ENCODE measurements around the gene CDC42EP1.
A peak's percentile ranks its signal among the peaks of the same experiment; 100 is the strongest.
"Not testable (repeated sequence)": the region's sequence is repeated elsewhere in the genome, so short reads cannot be mapped to it uniquely, and the experiment has no call there.

The CDC42EP1 gene

DNA sequence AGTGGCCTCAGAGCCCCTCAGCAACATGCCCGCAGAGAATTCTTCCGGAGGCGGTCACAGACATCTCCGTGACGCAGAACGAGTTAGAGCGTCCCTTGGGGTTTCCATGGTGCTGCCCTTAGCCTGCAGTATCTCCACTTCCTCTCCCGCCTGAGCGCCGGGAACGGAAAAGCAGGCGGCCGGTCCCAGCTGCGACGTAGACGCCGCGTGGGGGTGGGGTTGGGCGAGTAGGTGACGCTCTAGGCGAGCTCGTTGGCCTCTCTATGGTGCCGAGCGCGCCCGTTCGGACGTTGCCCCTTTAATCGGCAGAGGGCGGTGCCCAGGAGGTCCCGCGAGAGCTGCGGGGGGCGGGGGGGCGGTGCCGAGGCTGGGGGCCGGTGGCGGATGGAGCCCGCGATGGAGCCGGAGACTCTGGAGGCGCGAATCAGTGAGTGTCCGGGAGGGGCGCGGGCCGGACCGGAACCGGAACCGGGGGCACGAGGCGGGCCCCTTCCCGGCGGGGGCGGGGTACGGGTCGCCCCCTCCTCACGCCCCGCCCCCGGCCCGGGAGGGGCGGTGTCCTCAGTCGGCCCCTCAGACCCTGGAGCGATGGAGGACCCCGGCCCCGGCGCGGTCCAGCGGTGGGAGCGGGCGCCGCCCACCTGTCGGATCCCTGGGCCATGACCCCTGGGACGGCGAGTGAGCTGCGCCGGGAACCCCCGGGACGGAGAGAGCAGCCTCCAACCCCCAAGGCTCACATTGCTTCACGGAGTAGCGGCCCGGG, 48.4 kb downstream of the CDC42EP1 start, which contains the start of gene GGA1:
GGA1 (plus strand) TSS at position 358 of the 763 bp plus-strand sequence; CDS start at position 385, 27 bp downstream.
- Histone ChIP-seq H4K20me1 (ENCODE audit: insufficient read depth, low read length) (no peaks in the 10 kb centered on the region), H2AFZ (ENCODE audit: low read length) (peak within 1 kb of the TSS; percentile 90), H3K4me2 (ENCODE audit: low read depth, low read length) (peak within 1 kb of the TSS; percentile 99), H3K79me2 (ENCODE audit: low read length) (peaks cover 37% of the 10 kb centered on the region), H3K27ac (ENCODE audit: low read length) (peak within 1 kb of the TSS; percentile 94), H3F3A (ENCODE audit: insufficient read depth, low read length) (peaks cover 17% of the 10 kb centered on the region), H3K36me3 (replicated peaks; ENCODE audit: insufficient read depth, low read length) (no peaks in the 10 kb centered on the region), H3K9me2 (replicated peaks; ENCODE audit: insufficient read depth, low read length) (no peaks in the 10 kb centered on the region), H3K9me3 (replicated peaks; ENCODE audit: insufficient read depth, low read length) (no peaks in the 10 kb centered on the region), H3K9ac (ENCODE audit: low read length) (peak within 1 kb of the TSS; percentile 85), H3K4me1 (ENCODE audit: low read length) (peaks cover 7% of the 10 kb centered on the region; the same call in 1 of the 2 replicates), H3K4me3 (ENCODE audit: low read length) (peak within 1 kb of the TSS; percentile 98), H3K27me3 (replicated peaks; ENCODE audit: insufficient read depth, low read length) (peaks cover 12% of the 10 kb centered on the region)
- TF ChIP-seq EZH2 (optimal IDR thresholded peaks at IDR 0.05; ENCODE audit: low read depth, low read length) (no peak), CTCF (IDR thresholded peaks at IDR 0.05; ENCODE audit: low read length) (no peak), EZH2phosphoT487 (IDR thresholded peaks at IDR 0.05; ENCODE audit: low read length) (no peak)
- peak; percentile 96 for DNase-seq

DNA sequence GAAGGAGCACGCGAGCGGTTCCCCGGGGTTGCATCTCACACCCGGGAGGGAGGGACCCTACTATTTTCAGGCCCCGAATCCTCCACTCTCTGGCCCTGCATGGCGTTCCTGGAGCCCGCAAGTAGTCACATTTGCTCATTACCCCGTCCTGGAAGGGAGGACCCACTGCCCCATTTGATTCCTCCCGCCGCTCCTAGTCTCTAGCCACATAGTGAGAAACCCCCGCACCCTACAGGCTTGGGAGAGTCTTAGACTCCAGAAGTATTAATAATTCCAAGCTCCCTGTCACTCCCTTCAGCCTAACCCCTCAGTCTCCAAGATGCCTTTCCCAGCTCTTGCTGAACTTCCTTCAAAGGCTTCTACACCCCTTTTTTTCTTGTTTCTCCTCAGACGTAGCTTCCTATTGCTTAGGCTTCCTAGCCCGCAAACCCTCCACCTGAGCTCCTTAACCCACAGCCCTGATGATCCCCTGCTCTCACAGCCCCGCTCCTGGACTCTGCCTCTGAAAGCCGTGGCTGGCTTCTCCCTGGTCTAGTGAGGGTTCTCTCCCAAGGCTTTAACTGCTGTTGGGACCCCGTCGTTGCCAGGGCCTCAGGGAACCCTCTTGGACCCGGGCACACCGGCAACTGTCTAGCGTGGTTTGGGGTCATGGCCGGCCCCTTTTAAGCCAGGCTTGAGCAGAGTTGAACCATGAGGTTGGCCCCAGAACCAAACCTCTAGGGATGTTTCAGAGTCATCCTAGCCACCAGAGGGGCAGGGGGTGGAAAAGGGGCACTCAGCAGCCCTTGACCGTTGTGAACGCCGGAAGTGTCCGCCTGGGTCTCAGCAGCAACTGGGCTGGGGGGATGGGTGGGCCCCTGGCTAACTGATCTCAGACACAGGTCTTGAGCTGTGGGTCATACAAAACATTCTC, 49.2 kb downstream of the CDC42EP1 start:
- peaks cover 17% of the 10 kb centered on the region for H3F3A ChIP-seq (ENCODE audit: insufficient read depth, low read length)
- H3K79me2 ChIP-seq (ENCODE audit: low read length): peaks cover 37% of the 10 kb centered on the region
- H3K9me3 ChIP-seq (replicated peaks; ENCODE audit: insufficient read depth, low read length): no peaks in the 10 kb centered on the region
- peak overlapping the region; percentile 94; the same call in 1 of the 2 replicates for H3K27ac ChIP-seq (ENCODE audit: low read length)
- H2AFZ ChIP-seq (ENCODE audit: low read length): peak overlapping the region; percentile 69
- TF ChIP-seq EZH2phosphoT487 (IDR thresholded peaks at IDR 0.05; ENCODE audit: low read length) (no peak), EZH2 (optimal IDR thresholded peaks at IDR 0.05; ENCODE audit: low read depth, low read length) (no peak), CTCF (IDR thresholded peaks at IDR 0.05; ENCODE audit: low read length) (no peak)
- H4K20me1 ChIP-seq (ENCODE audit: insufficient read depth, low read length): no peaks in the 10 kb centered on the region
- peak overlapping the region; percentile 99 for H3K4me2 ChIP-seq (ENCODE audit: low read depth, low read length)
- DNase-seq: no peak
- H3K27me3 ChIP-seq (replicated peaks; ENCODE audit: insufficient read depth, low read length): 0 out of 2 replicates have a peak, but pooled peaks cover 8% of the 10 kb centered on the region
- H3K9me2 ChIP-seq (replicated peaks; ENCODE audit: insufficient read depth, low read length): no peaks in the 10 kb centered on the region
- H3K9ac ChIP-seq (ENCODE audit: low read length): peak overlapping the region; percentile 85
- no peaks in the 10 kb centered on the region for H3K36me3 ChIP-seq (replicated peaks; ENCODE audit: insufficient read depth, low read length)
- peak overlapping the region; percentile 98 for H3K4me3 ChIP-seq (ENCODE audit: low read length)
- H3K4me1 ChIP-seq (ENCODE audit: low read length): peaks cover 7% of the 10 kb centered on the region; the same call in 1 of the 2 replicates

GRCh38 chr22:37610153-37610475, 49.8 kb downstream of the CDC42EP1 start:
- peak overlapping the region; percentile 94; the same call in 1 of the 2 replicates for H3K27ac ChIP-seq (ENCODE audit: low read length)
- H3K36me3 ChIP-seq (replicated peaks; ENCODE audit: insufficient read depth, low read length); H2AFZ ChIP-seq (ENCODE audit: low read length); H4K20me1 ChIP-seq (ENCODE audit: insufficient read depth, low read length); H3K27me3 ChIP-seq (replicated peaks; ENCODE audit: insufficient read depth, low read length); H3K9me2 ChIP-seq (replicated peaks; ENCODE audit: insufficient read depth, low read length); H3K4me1 ChIP-seq (ENCODE audit: low read length); DNase-seq; H3K9me3 ChIP-seq (replicated peaks; ENCODE audit: insufficient read depth, low read length): not testable (repeated sequence)
- peaks cover 37% of the 10 kb centered on the region for H3K79me2 ChIP-seq (ENCODE audit: low read length)
- H3K9ac ChIP-seq (ENCODE audit: low read length): peak overlapping the region; percentile 85
- peak overlapping the region; percentile 99 for H3K4me2 ChIP-seq (ENCODE audit: low read depth, low read length)
- peaks cover 17% of the 10 kb centered on the region for H3F3A ChIP-seq (ENCODE audit: insufficient read depth, low read length)
- peak overlapping the region; percentile 98 for H3K4me3 ChIP-seq (ENCODE audit: low read length)
